ENCODE data around the gene SPTB.

DNA sequence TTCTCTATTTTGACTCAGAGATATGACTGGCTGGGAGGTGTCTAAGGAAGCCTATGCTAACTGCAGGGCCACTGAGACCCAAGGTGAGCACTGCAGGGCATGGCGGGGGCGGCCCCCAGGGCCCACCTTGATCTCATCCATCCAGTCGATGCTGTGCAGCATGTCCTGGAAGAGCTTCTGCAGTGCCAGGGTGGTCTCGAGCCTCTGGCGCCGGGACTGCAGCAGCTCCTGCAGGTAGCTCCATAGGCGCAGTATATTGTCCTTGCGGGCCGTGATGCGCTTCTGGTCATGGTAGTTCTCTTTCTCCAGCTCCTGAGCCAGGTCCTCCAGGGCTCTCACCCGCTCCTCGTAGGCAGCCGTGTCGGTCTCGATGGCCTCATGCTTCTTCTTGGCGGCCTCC lies 84.5 kb downstream of the SPTB start:
- TF ChIP-seq, protein P1, sequence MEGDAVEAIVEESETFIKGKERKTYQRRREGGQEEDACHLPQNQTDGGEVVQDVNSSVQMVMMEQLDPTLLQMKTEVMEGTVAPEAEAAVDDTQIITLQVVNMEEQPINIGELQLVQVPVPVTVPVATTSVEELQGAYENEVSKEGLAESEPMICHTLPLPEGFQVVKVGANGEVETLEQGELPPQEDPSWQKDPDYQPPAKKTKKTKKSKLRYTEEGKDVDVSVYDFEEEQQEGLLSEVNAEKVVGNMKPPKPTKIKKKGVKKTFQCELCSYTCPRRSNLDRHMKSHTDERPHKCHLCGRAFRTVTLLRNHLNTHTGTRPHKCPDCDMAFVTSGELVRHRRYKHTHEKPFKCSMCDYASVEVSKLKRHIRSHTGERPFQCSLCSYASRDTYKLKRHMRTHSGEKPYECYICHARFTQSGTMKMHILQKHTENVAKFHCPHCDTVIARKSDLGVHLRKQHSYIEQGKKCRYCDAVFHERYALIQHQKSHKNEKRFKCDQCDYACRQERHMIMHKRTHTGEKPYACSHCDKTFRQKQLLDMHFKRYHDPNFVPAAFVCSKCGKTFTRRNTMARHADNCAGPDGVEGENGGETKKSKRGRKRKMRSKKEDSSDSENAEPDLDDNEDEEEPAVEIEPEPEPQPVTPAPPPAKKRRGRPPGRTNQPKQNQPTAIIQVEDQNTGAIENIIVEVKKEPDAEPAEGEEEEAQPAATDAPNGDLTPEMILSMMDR (IDR thresholded peaks at IDR 0.05; ENCODE audit: insufficient read depth, low read length, poor library complexity, severe bottlenecking): no peak
- TF ChIP-seq EZH2phosphoT487 (conservative IDR thresholded peaks at IDR 0.05; ENCODE audit: low read length): no peak

Measured in SU-DHL-6 (cell line).